Measurements from ENCODE around the gene OR2H2.

Gene OR2H2

DNA sequence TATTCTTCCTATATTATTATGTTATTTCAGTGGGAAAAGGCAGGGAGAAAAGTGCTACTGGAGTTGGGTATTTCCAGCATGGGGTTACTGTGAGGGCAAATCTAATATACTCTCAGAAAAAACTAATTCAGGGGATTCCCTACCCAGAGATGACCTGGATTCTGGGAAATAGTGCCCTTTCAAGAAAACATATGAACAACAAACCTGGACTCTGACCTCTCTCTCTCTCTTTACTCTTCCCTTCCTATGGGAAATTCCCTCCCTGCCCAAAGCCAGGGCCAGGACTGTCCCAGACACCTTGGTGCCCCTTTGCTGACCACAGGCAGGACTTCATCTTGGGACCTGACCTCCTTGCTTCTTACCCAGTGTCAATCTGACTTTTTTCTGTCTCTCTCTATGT, 23.8 kb upstream of the OR2H2 start:
- H3K9me3 ChIP-seq (ENCODE audit: control insufficient read depth, low read length): no peaks in the 10 kb centered on the region
- H3K36me3 ChIP-seq (ENCODE audit: control insufficient read depth, insufficient read depth, low read length): no peaks in the 10 kb centered on the region
- H3K4me1 ChIP-seq (ENCODE audit: control insufficient read depth, insufficient read depth, low read length, poor library complexity, severe bottlenecking): no peaks in the 10 kb centered on the region
- H3K27me3 ChIP-seq (replicated peaks; ENCODE audit: control insufficient read depth, insufficient read depth, low read length, poor library complexity, severe bottlenecking): peaks cover 17% of the 10 kb centered on the region
- no peak overlapping the region for H3K4me3 ChIP-seq (ENCODE audit: insufficient read depth, low read depth, low read length, poor library complexity, severe bottlenecking)
- DNase-seq: no peak
- H3K27ac ChIP-seq (ENCODE audit: insufficient read depth, low read length, poor library complexity, severe bottlenecking): no peak overlapping the region

DNA sequence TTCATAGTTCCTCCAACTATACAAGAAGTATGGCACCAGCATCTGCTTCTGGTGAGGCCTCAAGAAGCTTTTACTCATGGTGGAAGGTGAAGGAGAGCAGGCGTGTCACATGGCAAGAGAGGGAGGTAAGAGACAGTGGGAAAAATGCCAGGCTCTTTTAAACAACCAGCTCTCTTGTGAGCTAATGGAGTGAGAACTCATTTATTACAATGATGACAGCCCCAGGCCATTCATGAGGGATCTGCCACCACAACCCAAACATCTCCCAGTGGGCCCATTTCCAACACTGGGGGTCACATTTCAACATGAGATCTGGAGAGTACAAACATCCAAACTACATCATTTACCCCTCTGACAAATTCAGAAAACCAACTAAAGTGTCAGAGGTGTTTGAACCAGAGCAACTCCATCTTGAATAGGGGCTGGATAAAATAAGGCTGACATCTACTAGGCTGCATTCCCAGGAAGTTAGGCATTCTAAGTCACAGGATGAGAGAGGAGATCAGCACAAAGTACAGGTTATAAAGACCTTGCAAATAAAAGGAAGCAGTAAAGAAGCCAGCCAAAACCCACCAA, 23.2 kb upstream of the OR2H2 start:
- DNase-seq: no peak
- no peaks in the 10 kb centered on the region for H3K36me3 ChIP-seq (ENCODE audit: control insufficient read depth, insufficient read depth, low read length)
- H3K27ac ChIP-seq (ENCODE audit: insufficient read depth, low read length, poor library complexity, severe bottlenecking): no peak overlapping the region
- peaks cover 14% of the 10 kb centered on the region for H3K27me3 ChIP-seq (replicated peaks; ENCODE audit: control insufficient read depth, insufficient read depth, low read length, poor library complexity, severe bottlenecking)
- H3K4me1 ChIP-seq (ENCODE audit: control insufficient read depth, insufficient read depth, low read length, poor library complexity, severe bottlenecking): no peaks in the 10 kb centered on the region
- H3K9me3 ChIP-seq (ENCODE audit: control insufficient read depth, low read length): no peaks in the 10 kb centered on the region
- H3K4me3 ChIP-seq (ENCODE audit: insufficient read depth, low read depth, low read length, poor library complexity, severe bottlenecking): no peak overlapping the region

DNA sequence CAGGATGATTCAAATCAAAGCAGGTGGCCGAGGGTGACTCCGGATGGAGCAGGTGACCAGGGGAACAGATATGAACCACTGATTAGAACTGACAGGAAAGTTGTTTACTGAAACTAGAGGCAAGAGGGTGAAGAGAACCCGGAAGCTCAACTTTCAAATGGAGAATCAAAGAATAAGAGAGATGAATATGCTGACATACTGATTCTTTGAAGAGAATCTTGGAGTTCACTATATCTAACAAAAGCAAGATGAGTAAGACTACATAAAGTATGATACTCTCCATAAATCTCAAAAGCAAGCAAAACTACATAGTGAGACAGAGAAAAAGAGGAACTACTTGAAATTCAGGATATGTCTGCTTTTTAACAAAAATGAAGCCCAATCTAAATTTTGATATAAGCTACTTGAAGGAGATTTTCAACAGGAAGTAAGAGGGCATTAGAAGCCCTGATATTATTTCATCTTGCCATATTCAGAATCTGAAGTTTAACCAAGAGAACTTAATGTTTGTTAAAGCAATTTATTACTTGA, 21.4 kb upstream of the OR2H2 start:
- peaks cover 14% of the 10 kb centered on the region for H3K27me3 ChIP-seq (replicated peaks; ENCODE audit: control insufficient read depth, insufficient read depth, low read length, poor library complexity, severe bottlenecking)
- no peak overlapping the region for H3K27ac ChIP-seq (ENCODE audit: insufficient read depth, low read length, poor library complexity, severe bottlenecking)
- no peak overlapping the region for H3K4me3 ChIP-seq (ENCODE audit: insufficient read depth, low read depth, low read length, poor library complexity, severe bottlenecking)
- no peaks in the 10 kb centered on the region for H3K4me1 ChIP-seq (ENCODE audit: control insufficient read depth, insufficient read depth, low read length, poor library complexity, severe bottlenecking)
- DNase-seq: no peak
- no peaks in the 10 kb centered on the region for H3K9me3 ChIP-seq (ENCODE audit: control insufficient read depth, low read length)
- H3K36me3 ChIP-seq (ENCODE audit: control insufficient read depth, insufficient read depth, low read length): no peaks in the 10 kb centered on the region

DNA sequence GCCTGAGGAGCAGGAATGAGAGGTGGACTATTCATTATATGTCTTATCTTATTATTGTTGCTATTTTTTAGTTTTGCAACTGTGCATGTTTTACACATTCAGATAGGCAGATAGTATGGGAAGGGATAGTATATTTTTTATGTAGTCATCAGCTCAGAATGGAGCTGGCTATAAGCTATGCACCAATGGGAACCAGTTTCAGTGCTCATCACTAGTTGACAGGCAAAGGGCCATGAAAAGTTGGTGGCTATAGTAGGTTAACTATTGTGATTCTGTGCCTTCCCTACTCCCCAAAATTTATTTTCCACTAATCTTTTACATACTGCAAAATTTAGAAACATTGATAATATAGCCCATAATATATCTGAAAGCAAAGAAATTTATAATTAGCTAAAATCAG, 20.0 kb upstream of the OR2H2 start:
- no peak for DNase-seq
- H3K36me3 ChIP-seq (ENCODE audit: control insufficient read depth, insufficient read depth, low read length): no peaks in the 10 kb centered on the region
- H3K4me1 ChIP-seq (ENCODE audit: control insufficient read depth, insufficient read depth, low read length, poor library complexity, severe bottlenecking): no peaks in the 10 kb centered on the region
- no peaks in the 10 kb centered on the region for H3K9me3 ChIP-seq (ENCODE audit: control insufficient read depth, low read length)
- no peak overlapping the region for H3K27ac ChIP-seq (ENCODE audit: insufficient read depth, low read length, poor library complexity, severe bottlenecking)
- peaks cover 11% of the 10 kb centered on the region for H3K27me3 ChIP-seq (replicated peaks; ENCODE audit: control insufficient read depth, insufficient read depth, low read length, poor library complexity, severe bottlenecking)
- no peak overlapping the region for H3K4me3 ChIP-seq (ENCODE audit: insufficient read depth, low read depth, low read length, poor library complexity, severe bottlenecking)

DNA sequence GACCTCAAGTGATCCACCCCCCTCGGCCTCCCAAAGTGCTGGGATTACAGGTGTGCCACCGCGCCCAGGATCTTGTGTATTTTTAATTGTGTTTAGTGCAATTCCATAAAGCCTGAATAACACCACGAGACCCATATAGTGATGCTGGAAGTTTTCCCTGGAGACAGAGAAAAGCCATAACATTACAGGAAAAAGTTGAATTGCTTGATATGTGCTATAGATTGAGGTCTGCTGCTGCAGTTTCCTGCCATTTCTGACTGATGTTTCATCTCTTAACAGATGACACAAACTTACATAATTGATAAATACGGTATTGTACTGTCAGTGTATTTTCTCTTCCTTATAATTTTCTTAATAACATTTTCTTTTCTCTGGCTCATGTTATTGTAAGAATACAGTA, 18.1 kb upstream of the OR2H2 start:
- no peak for DNase-seq
- Histone ChIP-seq H3K27me3 (replicated peaks; ENCODE audit: control insufficient read depth, insufficient read depth, low read length, poor library complexity, severe bottlenecking) (peaks cover 9% of the 10 kb centered on the region), H3K27ac (ENCODE audit: insufficient read depth, low read length, poor library complexity, severe bottlenecking) (no peak overlapping the region), H3K4me3 (ENCODE audit: insufficient read depth, low read depth, low read length, poor library complexity, severe bottlenecking) (no peak overlapping the region), H3K4me1 (ENCODE audit: control insufficient read depth, insufficient read depth, low read length, poor library complexity, severe bottlenecking) (no peaks in the 10 kb centered on the region), H3K36me3 (ENCODE audit: control insufficient read depth, insufficient read depth, low read length) (no peaks in the 10 kb centered on the region), H3K9me3 (ENCODE audit: control insufficient read depth, low read length) (no peaks in the 10 kb centered on the region)

DNA sequence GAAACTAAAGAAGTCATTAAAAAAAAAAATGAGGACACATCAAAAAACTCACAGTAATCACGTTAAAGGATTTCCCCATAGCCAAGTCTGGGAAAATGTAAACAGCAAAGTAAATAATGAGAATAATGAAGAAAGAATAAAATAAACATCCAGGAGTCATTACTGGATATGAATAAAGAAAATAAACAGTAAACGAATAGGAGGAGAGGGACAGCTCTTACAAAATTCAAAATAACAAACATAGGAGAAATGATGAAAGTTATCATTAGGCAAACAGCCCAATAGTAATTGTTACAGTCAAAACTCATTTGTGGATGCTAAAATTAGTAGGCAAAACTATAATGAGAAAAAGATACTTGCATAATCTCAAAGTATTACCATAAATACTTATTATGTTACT, 17.4 kb upstream of the OR2H2 start:
- H3K4me1 ChIP-seq (ENCODE audit: control insufficient read depth, insufficient read depth, low read length, poor library complexity, severe bottlenecking): no peaks in the 10 kb centered on the region
- no peak overlapping the region for H3K4me3 ChIP-seq (ENCODE audit: insufficient read depth, low read depth, low read length, poor library complexity, severe bottlenecking)
- H3K27ac ChIP-seq (ENCODE audit: insufficient read depth, low read length, poor library complexity, severe bottlenecking): no peak overlapping the region
- peaks cover 12% of the 10 kb centered on the region for H3K27me3 ChIP-seq (replicated peaks; ENCODE audit: control insufficient read depth, insufficient read depth, low read length, poor library complexity, severe bottlenecking)
- H3K36me3 ChIP-seq (ENCODE audit: control insufficient read depth, insufficient read depth, low read length): no peaks in the 10 kb centered on the region
- no peaks in the 10 kb centered on the region for H3K9me3 ChIP-seq (ENCODE audit: control insufficient read depth, low read length)
- DNase-seq: no peak

DNA sequence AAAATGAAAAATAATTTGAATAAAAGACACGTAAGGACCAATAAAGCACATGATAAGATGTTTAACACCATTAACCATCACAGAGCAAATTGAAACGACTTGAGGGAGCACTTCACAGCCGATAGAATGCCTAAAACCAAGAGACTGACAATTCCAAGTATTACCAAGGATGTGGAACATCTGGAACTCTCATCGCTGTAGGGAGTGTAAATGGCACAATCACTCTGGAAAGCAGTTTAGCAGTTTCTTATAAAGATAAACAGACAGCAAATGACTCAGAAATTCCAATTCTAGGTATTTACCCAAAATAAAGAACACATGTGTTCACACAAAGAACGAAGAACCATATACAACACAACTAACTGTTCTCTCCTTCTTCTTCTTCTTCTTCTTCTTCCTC, 16.9 kb upstream of the OR2H2 start:
- no peak for DNase-seq
- Histone ChIP-seq H3K4me3 (ENCODE audit: insufficient read depth, low read depth, low read length, poor library complexity, severe bottlenecking) (no peak overlapping the region), H3K27me3 (replicated peaks; ENCODE audit: control insufficient read depth, insufficient read depth, low read length, poor library complexity, severe bottlenecking) (peaks cover 12% of the 10 kb centered on the region), H3K27ac (ENCODE audit: insufficient read depth, low read length, poor library complexity, severe bottlenecking) (no peak overlapping the region), H3K4me1 (ENCODE audit: control insufficient read depth, insufficient read depth, low read length, poor library complexity, severe bottlenecking) (no peaks in the 10 kb centered on the region), H3K9me3 (ENCODE audit: control insufficient read depth, low read length) (no peaks in the 10 kb centered on the region), H3K36me3 (ENCODE audit: control insufficient read depth, insufficient read depth, low read length) (no peaks in the 10 kb centered on the region)

DNA sequence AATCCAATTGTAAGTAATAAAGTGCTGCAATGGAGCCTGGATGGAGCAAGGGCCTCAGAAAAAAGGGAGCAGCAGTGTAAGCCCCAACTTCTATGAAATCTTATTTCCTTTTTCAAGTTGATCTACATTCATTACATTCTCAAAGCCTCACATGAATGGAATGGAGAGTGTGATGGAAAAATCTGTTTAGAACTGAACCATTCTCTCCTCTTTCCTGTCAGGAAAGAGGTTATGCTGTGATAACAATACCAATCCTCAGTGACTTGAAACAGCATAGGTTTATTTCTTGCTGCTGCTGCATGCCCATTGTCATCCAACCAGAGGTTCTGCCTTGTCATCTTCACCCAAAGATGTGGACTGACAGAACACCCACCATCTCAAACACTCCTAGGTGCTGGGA, 8.9 kb upstream of the OR2H2 start:
- no peak for DNase-seq

DNA sequence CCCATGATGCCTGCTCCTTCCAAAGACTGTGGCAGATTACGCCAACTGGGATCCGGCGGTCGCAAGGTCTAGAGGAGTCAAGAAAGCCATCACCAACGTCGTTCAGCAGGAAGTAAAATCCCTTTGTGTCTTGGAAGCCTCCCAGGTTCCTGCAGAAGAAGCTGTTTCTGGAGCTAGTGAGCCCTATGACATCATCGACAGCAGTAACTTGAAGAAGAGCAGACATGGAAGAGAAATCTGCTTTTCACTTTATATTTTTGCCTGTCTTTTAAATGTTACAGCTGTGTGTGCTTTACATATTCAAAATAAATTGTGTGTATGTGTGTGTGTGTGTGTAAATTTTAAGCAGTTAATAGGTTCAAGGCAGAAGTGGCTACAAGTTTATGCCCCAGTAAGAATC, 7.4 kb upstream of the OR2H2 start:
- Histone ChIP-seq H3K36me3 (ENCODE audit: control insufficient read depth, insufficient read depth, low read length) (no peaks in the 10 kb centered on the region), H3K4me3 (ENCODE audit: insufficient read depth, low read depth, low read length, poor library complexity, severe bottlenecking) (no peak overlapping the region), H3K9me3 (ENCODE audit: control insufficient read depth, low read length) (no peaks in the 10 kb centered on the region), H3K27me3 (replicated peaks; ENCODE audit: control insufficient read depth, insufficient read depth, low read length, poor library complexity, severe bottlenecking) (no peaks in the 10 kb centered on the region), H3K4me1 (ENCODE audit: control insufficient read depth, insufficient read depth, low read length, poor library complexity, severe bottlenecking) (no peaks in the 10 kb centered on the region), H3K27ac (ENCODE audit: insufficient read depth, low read length, poor library complexity, severe bottlenecking) (no peak overlapping the region)
- no peak for DNase-seq

More for the DNA sequence above, 8.9 kb upstream of the OR2H2 start:
- Histone ChIP-seq H3K36me3 (ENCODE audit: control insufficient read depth, insufficient read depth, low read length) (no peaks in the 10 kb centered on the region), H3K4me1 (ENCODE audit: control insufficient read depth, insufficient read depth, low read length, poor library complexity, severe bottlenecking) (no peaks in the 10 kb centered on the region), H3K27me3 (replicated peaks; ENCODE audit: control insufficient read depth, insufficient read depth, low read length, poor library complexity, severe bottlenecking) (peaks cover 3% of the 10 kb centered on the region), H3K9me3 (ENCODE audit: control insufficient read depth, low read length) (no peaks in the 10 kb centered on the region), H3K4me3 (ENCODE audit: insufficient read depth, low read depth, low read length, poor library complexity, severe bottlenecking) (no peak overlapping the region), H3K27ac (ENCODE audit: insufficient read depth, low read length, poor library complexity, severe bottlenecking) (no peak overlapping the region)

DNA sequence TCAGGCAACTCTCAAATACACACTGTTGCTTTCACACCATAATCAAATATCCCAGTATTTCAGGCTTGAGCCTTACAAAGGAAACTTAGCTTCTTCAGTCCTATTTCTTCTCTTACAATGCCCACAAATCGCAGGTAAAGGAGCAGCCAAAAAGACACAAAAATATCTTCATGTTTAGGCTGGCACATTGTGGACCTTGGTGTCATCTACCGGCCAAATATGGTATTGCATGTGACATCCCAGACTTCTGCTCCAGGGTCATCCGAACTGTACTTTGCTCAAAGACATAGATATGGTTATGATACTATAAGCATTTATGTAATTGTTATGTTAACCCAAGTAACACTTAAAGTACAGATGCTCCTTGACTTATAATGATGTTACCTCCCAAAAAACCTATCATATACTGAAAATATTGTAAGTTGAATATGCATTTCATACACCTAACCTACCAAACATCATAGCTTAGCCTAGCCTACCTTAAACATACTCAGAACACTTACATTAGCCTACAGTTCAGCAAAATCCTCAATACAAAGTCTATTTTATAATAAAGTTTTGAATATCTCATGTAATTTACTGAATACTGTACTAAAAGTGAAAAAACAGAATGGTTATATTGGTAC, 4.6 kb downstream of the OR2H2 start:
- peaks cover 3% of the 10 kb centered on the region for H3K27me3 ChIP-seq (replicated peaks; ENCODE audit: control insufficient read depth, insufficient read depth, low read length, poor library complexity, severe bottlenecking)
- DNase-seq: peak; percentile 6 to 24 (median 11)
- H3K4me1 ChIP-seq (ENCODE audit: control insufficient read depth, insufficient read depth, low read length, poor library complexity, severe bottlenecking): no peaks in the 10 kb centered on the region
- no peak overlapping the region for H3K4me3 ChIP-seq (ENCODE audit: insufficient read depth, low read depth, low read length, poor library complexity, severe bottlenecking)
- no peak overlapping the region for H3K27ac ChIP-seq (ENCODE audit: insufficient read depth, low read length, poor library complexity, severe bottlenecking)
- no peaks in the 10 kb centered on the region for H3K9me3 ChIP-seq (ENCODE audit: control insufficient read depth, low read length)
- no peaks in the 10 kb centered on the region for H3K36me3 ChIP-seq (ENCODE audit: control insufficient read depth, insufficient read depth, low read length)

All from effector memory CD4-positive, alpha-beta T cell (primary cell).